HG02885 (cell line): Measurements from ENCODE around the gene ENSA.
"Not testable (repeated sequence)": the region's sequence is repeated elsewhere in the genome, so short reads cannot be mapped to it uniquely, and the experiment has no call there.

Experiments
- ATAC-seq: cut with Tn5 transposase; IDR thresholded peaks from one replicate; pipeline ENCODE4 v1.9.1; 2021; ENCODE audit warnings: mild to moderate bottlenecking; ENCODE audit not compliant: unreplicated experiment, poor library complexity

Gene ENSA

DNA sequence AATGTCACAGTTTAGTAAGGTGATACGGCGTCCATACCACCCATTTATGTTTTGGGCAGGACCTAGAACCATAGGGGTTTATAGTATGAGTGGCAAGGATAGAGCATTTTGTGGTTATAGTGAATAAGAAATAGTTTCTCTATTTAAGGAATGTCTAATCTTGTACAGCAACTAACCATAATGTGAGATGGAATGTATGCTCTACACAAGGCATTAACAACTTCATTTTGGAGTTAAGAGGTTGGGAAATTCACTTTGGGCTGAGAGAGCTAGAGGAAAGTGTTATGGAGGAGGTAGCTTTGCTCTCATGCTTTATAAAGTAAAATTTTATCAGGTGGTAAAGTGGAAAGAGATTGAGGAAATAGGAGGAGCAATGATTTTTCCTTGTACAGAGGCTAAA is 47.0 kb downstream of the ENSA start:
- no peak for ATAC-seq

DNA sequence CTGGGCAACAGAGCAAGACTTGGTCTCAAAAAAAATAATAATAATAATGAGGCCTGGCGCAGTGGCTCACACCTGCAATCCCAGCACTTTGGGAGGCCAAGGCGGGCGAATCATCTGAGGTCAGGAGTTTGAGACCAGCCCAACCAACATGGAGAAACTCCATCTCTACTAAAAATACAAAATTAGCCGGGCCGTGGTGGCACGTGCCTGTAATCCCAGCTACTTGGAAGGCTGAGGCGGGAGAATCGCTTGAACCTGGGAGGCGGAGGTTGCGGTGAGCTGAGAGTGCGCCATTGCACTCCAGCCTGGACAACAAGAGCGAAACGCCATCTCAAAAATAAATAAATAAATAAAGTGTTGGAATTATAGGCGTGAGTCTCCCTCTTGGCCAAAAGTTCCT is 47.5 kb downstream of the ENSA start:
- not testable (repeated sequence) for ATAC-seq

GRCh38 chr1:150581437-150581836 is 48.0 kb downstream of the ENSA start:
- not testable (repeated sequence) for ATAC-seq

GRCh38 chr1:150580966-150581365 is 48.4 kb downstream of the ENSA start:
- not testable (repeated sequence) for ATAC-seq

DNA sequence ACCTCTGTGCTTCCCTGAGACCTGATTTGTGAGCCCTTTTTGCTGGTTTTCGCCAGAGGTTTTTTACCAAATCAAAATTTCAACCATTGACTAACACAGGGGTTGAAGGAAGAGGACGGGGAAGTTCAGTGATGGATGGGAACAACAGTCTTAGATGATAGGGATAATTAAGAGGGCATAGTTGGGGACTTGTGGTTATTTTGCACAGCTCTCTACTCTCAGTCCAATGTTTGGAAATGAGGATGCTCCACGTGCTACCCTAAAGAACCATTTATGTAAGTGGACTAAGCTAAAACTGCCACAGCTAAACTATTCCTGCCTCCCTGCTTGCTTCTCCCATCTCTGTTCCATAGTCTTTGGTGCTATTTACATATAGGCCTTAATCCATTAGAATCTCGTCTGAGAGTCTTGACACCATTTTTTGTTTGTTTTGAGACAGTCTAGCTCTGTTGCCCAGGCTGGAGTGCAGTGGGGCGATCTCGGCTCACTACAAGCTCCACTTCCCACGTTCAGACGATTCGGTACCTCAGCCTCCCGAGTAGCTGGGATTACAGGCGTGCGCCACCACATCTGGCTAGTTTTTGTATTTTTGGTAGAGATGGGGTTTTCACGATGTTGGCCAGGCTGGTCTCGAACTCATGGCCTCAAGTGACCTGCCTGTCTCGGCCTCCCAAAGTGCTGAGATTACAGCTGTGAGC is 49.3 kb downstream of the ENSA start:
- no peak for ATAC-seq

- peak; percentile 85 for ATAC-seq
Observed at GRCh38 chr1:150579110-150579944, 50.1 kb downstream of the ENSA start, which contains the start of gene MCL1. Gene MCL1, minus strand, starts transcription at chr1:150579610. Its CDS starts 80 bp downstream, at chr1:150579530.

DNA sequence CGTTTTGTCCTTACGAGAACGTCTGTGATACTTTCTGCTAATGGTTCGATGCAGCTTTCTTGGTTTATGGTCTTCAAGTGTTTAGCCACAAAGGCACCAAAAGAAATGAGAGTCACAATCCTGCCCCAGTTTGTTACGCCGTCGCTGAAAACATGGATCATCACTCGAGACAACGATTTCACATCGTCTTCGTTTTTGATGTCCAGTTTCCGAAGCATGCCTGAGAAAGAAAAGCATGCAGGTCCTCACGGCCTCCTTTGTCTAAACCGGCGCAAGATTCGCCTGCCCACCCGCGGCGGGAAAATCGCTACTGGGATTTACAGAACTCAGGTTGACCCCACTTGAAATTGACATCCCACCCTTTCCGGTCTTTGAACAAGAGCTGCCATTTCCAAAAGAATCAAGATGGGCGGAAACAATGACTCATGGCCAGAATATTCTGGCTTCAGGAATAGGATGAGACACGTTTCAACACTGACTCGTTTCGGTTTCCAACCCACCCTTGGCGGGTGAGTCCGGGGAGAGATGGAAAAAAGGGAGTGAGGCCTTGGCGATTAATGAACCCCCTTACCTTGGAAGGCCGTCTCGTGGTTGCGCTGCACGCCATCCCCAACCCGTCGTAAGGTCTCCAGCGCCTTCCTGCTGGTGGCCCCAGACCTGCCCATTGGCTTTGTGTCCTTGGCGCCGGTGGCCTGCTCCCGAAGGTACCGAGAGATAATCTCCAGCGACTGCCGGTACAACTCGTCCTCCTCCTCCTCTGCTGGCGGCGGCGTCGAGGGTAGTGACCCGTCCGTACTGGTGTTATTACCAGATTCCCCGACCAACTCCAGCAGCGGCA is 50.9 kb downstream of the ENSA start:
- ATAC-seq, result no peak

GRCh38 chr1:150577557-150578271 is 51.7 kb downstream of the ENSA start:
- no peak for ATAC-seq

DNA sequence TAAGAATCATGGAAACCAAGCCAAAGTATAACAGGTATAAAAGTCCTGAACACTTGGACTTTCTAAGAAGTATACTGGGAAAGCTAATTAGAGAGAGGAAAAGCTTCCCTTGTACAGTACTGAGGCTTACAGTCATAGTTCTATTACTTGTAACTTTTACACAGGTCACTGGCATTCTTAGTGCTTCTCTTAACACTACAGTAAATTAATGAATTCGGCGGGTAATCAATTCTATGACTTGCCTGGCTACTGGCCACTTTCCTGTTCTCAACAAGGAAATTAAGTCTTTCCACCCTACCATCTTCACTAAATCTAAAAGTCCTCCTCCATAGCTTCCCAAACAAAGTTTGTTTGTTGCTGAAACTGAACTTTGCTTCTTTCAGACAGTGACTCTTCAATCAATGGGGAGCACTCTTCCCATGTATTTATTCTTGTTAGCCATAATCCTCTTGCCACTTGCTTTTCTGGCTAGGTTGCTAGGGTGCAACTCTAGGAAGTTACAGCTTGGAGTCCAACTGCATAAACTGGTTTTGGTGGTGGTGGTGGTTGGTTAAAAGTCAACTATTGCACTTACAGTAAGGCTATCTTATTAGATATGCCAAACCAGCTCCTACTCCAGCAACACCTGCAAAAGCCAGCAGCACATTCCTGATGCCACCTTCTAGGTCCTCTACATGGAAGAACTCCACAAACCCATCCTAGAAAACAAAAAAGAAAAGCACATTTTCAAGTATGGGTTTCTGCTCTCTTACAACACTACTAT is 52.4 kb downstream of the ENSA start:
- no peak for ATAC-seq

- ATAC-seq, result no peak
Observed at GRCh38 chr1:150576367-150576711, 53.1 kb downstream of the ENSA start.

GRCh38 chr1:150575518-150576366 is 53.7 kb downstream of the ENSA start:
- no peak for ATAC-seq

GRCh38 chr1:150575072-150575489 is 54.3 kb downstream of the ENSA start:
- no peak for ATAC-seq

DNA sequence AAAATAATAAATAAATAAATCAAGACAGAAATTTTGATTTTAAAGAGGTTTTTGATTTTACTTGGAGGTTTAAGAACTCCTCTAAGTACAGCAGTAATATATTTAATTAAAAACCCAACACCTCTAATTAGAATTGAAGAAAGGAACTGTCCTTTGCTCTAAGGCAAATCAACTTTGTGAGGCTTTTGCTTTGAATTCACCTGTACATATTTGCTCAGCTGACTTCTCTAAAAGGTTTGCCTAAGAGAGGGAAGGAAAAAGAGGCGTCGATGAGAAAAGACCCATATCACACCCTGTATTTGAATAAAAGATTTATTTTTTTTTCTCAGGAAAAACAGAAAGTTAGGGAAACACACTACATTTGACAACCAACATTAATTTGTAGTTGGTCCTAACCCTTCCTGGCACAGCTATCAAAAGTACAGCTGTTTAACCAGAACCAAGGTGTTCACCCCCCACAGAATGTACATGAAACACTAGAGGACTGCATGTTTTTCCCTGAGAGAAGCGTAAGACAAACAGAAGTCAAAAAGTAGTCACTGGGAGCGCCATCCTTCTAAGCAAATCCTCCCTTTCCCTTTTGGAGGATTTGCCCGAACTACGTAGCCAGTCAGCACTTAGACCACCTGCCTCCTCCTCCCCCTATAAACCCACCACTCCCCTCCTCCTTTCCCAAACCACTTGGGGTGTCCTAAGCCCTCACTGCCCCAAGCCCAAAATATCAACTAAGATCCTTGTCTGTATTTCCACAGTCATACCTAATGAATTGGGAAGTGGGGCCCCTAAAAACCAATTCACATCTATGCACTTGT is 54.9 kb downstream of the ENSA start:
- ATAC-seq, result no peak

GRCh38 chr1:150573648-150574071 is 55.8 kb downstream of the ENSA start:
- ATAC-seq, result not testable (repeated sequence)

DNA sequence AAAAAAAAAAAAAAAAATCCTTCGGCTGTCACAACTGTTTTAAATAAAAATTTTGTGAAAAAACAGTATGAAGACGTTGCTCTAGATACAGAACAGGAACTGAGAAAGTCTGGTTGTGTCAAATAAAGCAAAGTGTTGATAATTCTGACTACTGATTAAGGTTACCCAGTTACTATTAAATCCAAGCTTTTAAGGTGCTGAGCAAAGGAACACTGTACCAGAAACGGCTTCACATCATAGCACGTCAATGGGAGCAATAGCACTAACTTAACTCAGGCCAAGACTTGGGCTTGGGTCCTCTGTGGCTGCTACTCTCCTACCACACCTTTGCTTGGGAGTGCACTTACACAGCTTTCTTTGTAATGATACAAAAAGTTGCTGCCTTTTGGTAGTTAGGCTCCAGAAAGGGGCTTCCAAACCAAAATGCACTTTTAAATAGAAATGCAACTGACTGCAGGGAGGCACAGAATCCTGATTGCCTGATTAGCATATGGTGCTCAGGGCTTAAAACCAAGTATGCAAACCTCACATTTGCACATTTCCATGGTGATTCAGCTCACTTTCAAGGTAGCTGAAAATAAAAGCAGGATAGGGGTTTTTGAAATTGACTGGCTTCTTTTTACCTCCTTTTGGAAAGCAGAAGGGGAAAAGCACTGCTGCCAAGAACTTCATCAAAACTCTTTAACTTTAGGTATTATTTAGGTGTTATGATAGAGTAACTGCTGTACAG is 56.3 kb downstream of the ENSA start:
- ATAC-seq, result no peak
